ENCODE results near the gene TMEM79. TPM values are rescaled to one million over a fixed set of nuclear protein-coding genes. Genes with fewer than 3 reads are reported as not detected.
"Not testable (repeated sequence)": the region's sequence is repeated elsewhere in the genome, so short reads cannot be mapped to it uniquely, and the experiment has no call there.

The TMEM79 gene
- total and polyA plus RNA-seq, 2 experiments from 2014 or later = 3.4 to 8.5 TPM

GRCh38 chr1:156319664-156320063 lies 35.5 kb downstream of the TMEM79 start:
- peak; percentile 26 for DNase-seq (ENCODE audit: low spot score)
- Histone ChIP-seq H3K4me1 (ENCODE audit: insufficient read depth) (no peaks in the 10 kb centered on the region), H2AFZ (no peak overlapping the region), H3K36me3 (replicated peaks; ENCODE audit: insufficient read depth, low read depth) (peaks cover 5% of the 10 kb centered on the region), H3K4me3 (no peak overlapping the region), H3K9me3 (ENCODE audit: low read depth) (no peaks in the 10 kb centered on the region), H3K4me2 (no peak overlapping the region), H3K27ac (no peak overlapping the region), H3K79me2 (peaks cover 9% of the 10 kb centered on the region), H3K9me2 (replicated peaks; ENCODE audit: insufficient read depth) (no peaks in the 10 kb centered on the region), H3K27me3 (no peaks in the 10 kb centered on the region), H4K20me1 (ENCODE audit: insufficient read depth, poor library complexity, severe bottlenecking) (no peaks in the 10 kb centered on the region)
- no peak for TF ChIP-seq EZH2phosphoT487 (IDR thresholded peaks at IDR 0.05; ENCODE audit: low read depth, severe bottlenecking, unreplicated experiment)
- TF ChIP-seq EZH2 (IDR thresholded peaks at IDR 0.05; ENCODE audit: borderline replicate concordance) = no peak
- peak; percentile 69 for TF ChIP-seq CTCF (IDR thresholded peaks at IDR 0.05; ENCODE audit: poor library complexity)
- 100% methylated on average over 1 of the region's 1 CpG for WGBS (ENCODE audit: low lambda C conversion rate, missing lambda C conversion rate)

GRCh38 chr1:156320560-156320959 lies 36.4 kb downstream of the TMEM79 start:
- DNase-seq (ENCODE audit: low spot score) = no peak
- no peaks in the 10 kb centered on the region for H4K20me1 ChIP-seq (ENCODE audit: insufficient read depth, poor library complexity, severe bottlenecking)
- no peaks in the 10 kb centered on the region for H3K9me2 ChIP-seq (replicated peaks; ENCODE audit: insufficient read depth)
- no peaks in the 10 kb centered on the region for H3K9me3 ChIP-seq (ENCODE audit: low read depth)
- H2AFZ ChIP-seq = no peak overlapping the region
- TF ChIP-seq EZH2 (IDR thresholded peaks at IDR 0.05; ENCODE audit: borderline replicate concordance) = no peak
- TF ChIP-seq EZH2phosphoT487 (IDR thresholded peaks at IDR 0.05; ENCODE audit: low read depth, severe bottlenecking, unreplicated experiment) = no peak
- no peak for TF ChIP-seq CTCF (IDR thresholded peaks at IDR 0.05; ENCODE audit: poor library complexity)
- no peak overlapping the region for H3K4me3 ChIP-seq
- peaks cover 9% of the 10 kb centered on the region for H3K79me2 ChIP-seq
- 91% methylated on average over 3 of the region's 3 CpGs for WGBS (ENCODE audit: low lambda C conversion rate, missing lambda C conversion rate)
- H3K36me3 ChIP-seq (replicated peaks; ENCODE audit: insufficient read depth, low read depth) = peaks cover 5% of the 10 kb centered on the region
- no peak overlapping the region for H3K27ac ChIP-seq
- no peaks in the 10 kb centered on the region for H3K4me1 ChIP-seq (ENCODE audit: insufficient read depth)
- H3K4me2 ChIP-seq = no peak overlapping the region
- no peaks in the 10 kb centered on the region for H3K27me3 ChIP-seq

- H3K9me2 ChIP-seq (replicated peaks; ENCODE audit: insufficient read depth); H3K4me3 ChIP-seq; H3K27me3 ChIP-seq; DNase-seq (ENCODE audit: low spot score); H3K4me1 ChIP-seq (ENCODE audit: insufficient read depth); H3K79me2 ChIP-seq; H4K20me1 ChIP-seq (ENCODE audit: insufficient read depth, poor library complexity, severe bottlenecking); H3K36me3 ChIP-seq (replicated peaks; ENCODE audit: insufficient read depth, low read depth); H2AFZ ChIP-seq; H3K27ac ChIP-seq; H3K9me3 ChIP-seq (ENCODE audit: low read depth); H3K4me2 ChIP-seq: not testable (repeated sequence)
- WGBS (ENCODE audit: low lambda C conversion rate, missing lambda C conversion rate) = 99% methylated on average over 9 of the region's 9 CpGs
Measured at GRCh38 chr1:156323179-156323578, 39.1 kb downstream of the TMEM79 start.

- Histone ChIP-seq H3K9me3 (ENCODE audit: low read depth) (no peaks in the 10 kb centered on the region), H3K4me3 (no peak overlapping the region), H3K79me2 (peaks cover 45% of the 10 kb centered on the region), H3K4me1 (ENCODE audit: insufficient read depth) (peaks cover 7% of the 10 kb centered on the region), H3K27ac (no peak overlapping the region), H3K27me3 (no peaks in the 10 kb centered on the region), H3K9me2 (replicated peaks; ENCODE audit: insufficient read depth) (no peaks in the 10 kb centered on the region), H3K36me3 (replicated peaks; ENCODE audit: insufficient read depth, low read depth) (peaks cover 4% of the 10 kb centered on the region), H2AFZ (no peak overlapping the region), H3K4me2 (peak overlapping the region; percentile 79), H4K20me1 (ENCODE audit: insufficient read depth, poor library complexity, severe bottlenecking) (peaks cover 9% of the 10 kb centered on the region)
- DNase-seq (ENCODE audit: low spot score) = no peak
- TF ChIP-seq CTCF (IDR thresholded peaks at IDR 0.05; ENCODE audit: poor library complexity) = peak; percentile 18
- no peak for TF ChIP-seq EZH2 (IDR thresholded peaks at IDR 0.05; ENCODE audit: borderline replicate concordance)
- 75% methylated on average over 4 of the region's 4 CpGs for WGBS (ENCODE audit: low lambda C conversion rate, missing lambda C conversion rate)
Measured at GRCh38 chr1:156336242-156336641, 52.1 kb downstream of the TMEM79 start.

All from hepatocyte (in vitro differentiated cells).